Gastrocnemius medialis (tissue), 4 donors: ENCODE data around the gene PPCDC. TPM values are rescaled to one million over a fixed set of nuclear protein-coding genes. Genes with fewer than 3 reads are reported as not detected.

Source experiments
- ATAC-seq, 2 donors: fragments of 150-250 bp; one replicate each; pipeline ENCODE4 v1.9.1; 2016
- DNase-seq, 2 donors: peaks; one replicate each; pipeline ENCODE4 v3.0.0-alpha.2; 2019
- H3K27ac ChIP-seq, 4 donors: fragments of 200-600 bp; sonication (generic); 1 replicate in 1 of 4; 2 replicates in 3 of 4; pipeline ENCODE4 v1.5.1; 2016 to 2018; ENCODE audit warnings: mild to moderate bottlenecking in 2 of 4, moderate library complexity in 1 of 4
- H3K27me3 ChIP-seq, 3 donors: fragments of 200-600 bp; sonication (generic) in 2 of 3; 1 replicate in 1 of 3; 2 replicates in 2 of 3; pipeline versions ENCODE4 v1.5.1 to v1.6.0; 2016 to 2019; ENCODE audit warnings: mild to moderate bottlenecking in 1 of 3, moderate library complexity in 1 of 3
- H3K36me3 ChIP-seq, 2 donors: fragments of 200-600 bp; sonication (generic) in 1 of 2; one replicate each; pipeline ENCODE4 v1.5.1; 2017 to 2018
- H3K4me1 ChIP-seq, 2 donors: fragments of 200-600 bp; sonication (generic) in 1 of 2; one replicate each; pipeline ENCODE4 v1.5.1; 2016 to 2017; ENCODE audit warnings: mild to moderate bottlenecking in 2 of 2
- H3K4me3 ChIP-seq, 4 donors: fragments of 200-600 bp; sonication (generic) in 3 of 4; 1 replicate in 1 of 4; 2 replicates in 3 of 4; pipeline ENCODE4 v1.5.1; 2016 to 2019; ENCODE audit warnings: mild to moderate bottlenecking in 2 of 4
- H3K9me3 ChIP-seq, 3 donors: fragments of 200-600 bp; sonication (generic) in 2 of 3; 1 replicate in 1 of 3; 2 replicates in 2 of 3; pipeline ENCODE4 v1.5.1; 2016 to 2019
- CTCF ChIP-seq, 5 experiments: fragments of 450-650 bp in 3 of 5; fragments of 200-600 bp in 2 of 5; sonication (generic) in 2 of 5; IDR thresholded peaks in 4 of 5; conservative IDR thresholded peaks in 1 of 5; 1 replicate in 4 of 5; 2 replicates in 1 of 5; pipeline ENCODE4 v1.5.1; 2016 to 2019; ENCODE audit warnings: antibody characterized with exemption in 5 of 5, mild to moderate bottlenecking in 3 of 5, moderate library complexity in 3 of 5
- POLR2A ChIP-seq, 2 donors: fragments of 450-650 bp; IDR thresholded peaks; one replicate each; pipeline ENCODE4 v1.6.1; 2017; ENCODE audit warnings: antibody characterized with exemption in 2 of 2, mild to moderate bottlenecking in 2 of 2, moderate library complexity in 2 of 2
- in situ Hi-C, 4 donors: fragments of 200-750 bp; cut with MboI; loops; one replicate each; pipeline versions ENCODE4 v1.15.0 to v1.8.0; 2017; ENCODE audit warnings: low sequenced_read_pairs in 4 of 4
- intact Hi-C: fragments of 100-400 bp; cut with DNase I; formaldehyde crosslinking; loops from one replicate; pipeline ENCODE4 v1.15.1; 2023; ENCODE audit warnings: low total_unique reads
- total RNA-seq, 4 donors: library from RNA; depleted of rRNA; stranded (reverse); fragments of >200 nt; gene quantifications; one replicate each; pipeline versions ENCODE4 v1.1.0 to v1.2.3, GENCODE V29; 2016

The PPCDC gene
- total RNA-seq, 4 donors from 2014 or later = 5.5 to 20.2 (median 11.9) TPM

DNA sequence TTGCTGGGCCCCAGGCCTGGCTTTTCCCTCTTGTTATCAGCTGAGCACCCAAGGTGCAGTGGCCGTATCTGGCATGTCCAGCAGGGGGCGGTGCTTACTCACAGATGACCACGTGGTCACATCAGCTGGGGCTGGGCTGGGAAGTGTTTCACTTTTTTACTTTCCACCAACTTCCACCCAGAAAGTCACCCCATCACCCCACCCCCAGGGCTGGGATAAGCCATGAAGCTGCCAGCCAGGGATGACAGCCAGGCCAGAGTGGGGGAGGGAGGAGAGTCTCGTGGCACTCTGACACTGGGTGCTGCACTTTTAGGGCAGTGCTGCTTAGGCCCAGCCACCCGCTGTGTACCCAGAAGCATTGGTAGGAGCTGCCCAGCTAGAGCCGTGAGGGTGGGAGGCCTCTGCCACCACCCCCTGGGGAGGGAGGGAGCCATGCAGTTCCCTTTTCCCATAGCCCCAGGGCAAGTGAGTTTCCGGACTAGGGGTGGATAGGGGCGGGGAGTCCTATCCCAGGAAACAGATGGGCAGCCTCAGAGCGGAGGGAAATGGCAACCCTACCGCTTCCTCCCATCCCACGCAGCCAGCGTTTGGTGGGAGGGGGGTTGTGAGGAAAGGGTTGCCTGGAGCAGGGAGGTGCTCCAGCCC lies 6.1 kb downstream of the PPCDC start:
- DNase-seq = peak; percentile 80 to 84
- H3K4me1 ChIP-seq = peaks cover 16 to 34% of the 10 kb centered on the region in 2 donors
- H3K9me3 ChIP-seq = no peaks in the 10 kb centered on the region
- H3K36me3 ChIP-seq = no peaks in the 10 kb centered on the region
- H3K27ac ChIP-seq = peak overlapping the region; percentile 29 to 70 (median 62)
- in situ Hi-C loops (loop anchor here (5.0 to 10.0 kb wide), 3 partner anchors 173 to 178 kb away; partner anchors contain the start of gene C15orf39 (in 3 of the 4)), intact Hi-C loops (loop anchor here (1.0 kb wide), 1 partner anchor 175 kb away; no protein-coding TSS in a partner anchor)
- TF ChIP-seq POLR2A (IDR thresholded peaks at IDR 0.05) (no peak), CTCF (IDR thresholded peaks at IDR 0.05 in 4 of 5, conservative IDR thresholded peaks at IDR 0.05 in 1 of 5) (peak; percentile 83 to 97 (median 94))
- ATAC-seq = peak; percentile 83 to 84
- H3K27me3 ChIP-seq = no peaks in the 10 kb centered on the region
- peak overlapping the region; percentile 6 to 42 (median 32) for H3K4me3 ChIP-seq

DNA sequence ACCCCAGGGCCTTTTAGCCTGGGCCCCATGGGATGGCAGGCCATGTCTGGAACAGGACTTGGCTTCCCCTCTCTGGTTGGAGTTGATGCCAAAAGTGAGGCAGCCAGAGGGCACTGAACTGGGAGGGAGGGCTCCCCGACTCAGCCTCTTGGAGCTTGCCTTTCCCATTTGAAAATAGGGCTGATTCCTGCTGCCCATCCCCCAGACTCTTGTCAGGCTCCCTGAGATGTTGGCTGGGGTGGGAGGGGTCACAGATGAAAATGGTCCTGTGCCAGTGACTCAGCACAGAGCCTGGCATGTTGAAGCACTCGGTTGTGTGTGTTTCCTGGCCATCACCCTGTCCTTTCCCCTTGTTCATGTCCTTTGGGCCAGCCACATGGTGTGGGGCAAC lies 6.6 kb downstream of the PPCDC start:
- in situ Hi-C loops (no loop called here), intact Hi-C loops (no loop called here)
- Histone ChIP-seq H3K27me3 (no peaks in the 10 kb centered on the region), H3K4me3 (peak overlapping the region in 1 of 4 donors; percentile 42), H3K9me3 (no peaks in the 10 kb centered on the region), H3K4me1 (peaks cover 16 to 28% of the 10 kb centered on the region in 2 donors), H3K27ac (peak overlapping the region; percentile 29 to 70 (median 62)), H3K36me3 (no peaks in the 10 kb centered on the region)
- DNase-seq (peak in 1 of 2 donors; percentile 33), ATAC-seq (peak; percentile 12 to 18)
- no peak for TF ChIP-seq POLR2A (IDR thresholded peaks at IDR 0.05)

DNA sequence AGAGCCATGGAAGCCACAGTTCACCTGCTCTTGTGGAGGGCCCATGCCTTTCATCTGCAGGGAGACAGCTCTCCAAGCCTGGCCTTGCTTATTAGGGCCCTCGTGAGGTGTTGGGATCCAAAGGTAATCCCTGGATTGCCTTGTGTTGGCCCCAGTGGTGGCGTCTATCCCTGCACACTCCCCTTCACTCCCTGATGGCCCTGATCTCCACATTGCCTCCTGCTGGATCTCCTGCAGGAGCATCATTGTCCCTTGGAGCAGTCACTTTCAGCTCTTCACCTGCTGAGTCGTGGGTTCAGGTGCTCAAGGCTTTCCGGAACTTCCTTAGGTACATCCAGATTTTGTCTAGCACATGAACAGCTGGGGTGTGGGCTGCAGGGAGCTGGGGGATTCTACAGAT lies 7.0 kb downstream of the PPCDC start:
- no peaks in the 10 kb centered on the region for H3K9me3 ChIP-seq
- no peaks in the 10 kb centered on the region for H3K27me3 ChIP-seq
- intact Hi-C loops (no loop called here), in situ Hi-C loops (no loop called here)
- peaks cover 16 to 28% of the 10 kb centered on the region in 2 donors for H3K4me1 ChIP-seq
- ATAC-seq (no peak), DNase-seq (no peak)
- TF ChIP-seq POLR2A (IDR thresholded peaks at IDR 0.05) (no peak), CTCF (IDR thresholded peaks at IDR 0.05 in 4 of 5, conservative IDR thresholded peaks at IDR 0.05 in 1 of 5) (no peak)
- H3K27ac ChIP-seq = peak overlapping the region; percentile 29 to 70 (median 62)
- no peaks in the 10 kb centered on the region for H3K36me3 ChIP-seq
- no peak overlapping the region for H3K4me3 ChIP-seq

DNA sequence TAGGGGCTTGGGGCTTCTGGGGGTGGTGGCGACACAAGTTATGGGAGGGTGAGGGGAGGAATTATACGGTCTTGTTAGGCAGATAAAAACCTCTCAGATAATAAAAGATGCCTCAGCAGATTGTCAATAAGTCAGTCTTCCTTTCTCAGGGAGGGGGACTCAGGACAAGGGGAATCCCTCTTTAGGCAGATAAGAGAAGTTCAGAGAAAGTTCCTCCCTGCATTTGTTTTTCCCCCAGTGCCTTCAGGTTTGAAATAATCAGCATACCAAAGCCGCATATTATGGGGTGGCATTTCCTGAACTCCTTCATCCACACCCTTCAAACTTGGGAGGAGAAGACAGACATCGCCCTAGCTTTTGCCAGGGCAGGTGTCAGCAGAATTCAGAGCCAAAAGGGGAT lies 8.5 kb downstream of the PPCDC start:
- peaks cover 16 to 28% of the 10 kb centered on the region in 2 donors for H3K4me1 ChIP-seq
- ATAC-seq = no peak
- H3K36me3 ChIP-seq = no peaks in the 10 kb centered on the region
- peak overlapping the region in 1 of 4 donors; percentile 41 for H3K27ac ChIP-seq
- in situ Hi-C loops (no loop called here), intact Hi-C loops (loop anchor here (1.0 kb wide), 1 partner anchor 11 kb away; no protein-coding TSS in a partner anchor)
- no peak for DNase-seq
- no peaks in the 10 kb centered on the region for H3K27me3 ChIP-seq
- TF ChIP-seq CTCF (IDR thresholded peaks at IDR 0.05 in 4 of 5, conservative IDR thresholded peaks at IDR 0.05 in 1 of 5) (no peak), POLR2A (IDR thresholded peaks at IDR 0.05) (no peak)
- H3K9me3 ChIP-seq = no peaks in the 10 kb centered on the region
- H3K4me3 ChIP-seq = no peak overlapping the region

DNA sequence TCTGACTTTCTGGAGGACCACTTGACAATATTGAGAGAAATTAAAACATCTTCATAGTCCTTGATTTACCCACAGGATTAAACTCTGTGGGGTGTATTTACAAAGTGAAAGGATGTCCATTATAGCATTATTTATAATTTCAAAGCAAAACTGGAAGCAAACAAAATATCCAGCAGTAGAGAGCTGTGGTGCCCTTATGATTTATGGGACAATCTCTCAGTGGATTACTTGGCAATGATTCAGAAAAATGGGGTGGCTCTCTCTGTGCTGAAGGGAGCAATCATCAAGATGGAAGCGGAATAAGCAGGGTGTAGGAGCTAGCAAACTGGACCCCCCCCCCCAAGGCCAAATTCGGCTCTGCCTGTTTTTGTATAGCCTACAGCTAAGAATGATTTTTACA lies 9.0 kb downstream of the PPCDC start:
- Histone ChIP-seq H3K4me3 (no peak overlapping the region), H3K27ac (peak overlapping the region in 1 of 4 donors; percentile 41), H3K27me3 (no peaks in the 10 kb centered on the region), H3K4me1 (peaks cover 16 to 28% of the 10 kb centered on the region in 2 donors), H3K36me3 (no peaks in the 10 kb centered on the region), H3K9me3 (no peaks in the 10 kb centered on the region)
- intact Hi-C loops = no loop called here
- ATAC-seq (no peak), DNase-seq (no peak)
- in situ Hi-C loops = no loop called here
- TF ChIP-seq CTCF (IDR thresholded peaks at IDR 0.05 in 4 of 5, conservative IDR thresholded peaks at IDR 0.05 in 1 of 5) (no peak), POLR2A (IDR thresholded peaks at IDR 0.05) (no peak)
